Pancreas (tissue), 10 donors: ENCODE results near the gene RNU1-4. TPM values are rescaled to one million over a fixed set of nuclear protein-coding genes. Genes with fewer than 3 reads are reported as not detected.
"Not testable (repeated sequence)": the region's sequence is repeated elsewhere in the genome, so short reads cannot be mapped to it uniquely, and the experiment has no call there.

ENCODE experiments used
- ATAC-seq, 4 donors: fragments of 200-7000 bp; cut with Tn5 transposase; one replicate each; pipeline versions ENCODE4 v1.8.0 to v1.9.1; 2020; ENCODE audit warnings: mild to moderate bottlenecking in 4 of 4, moderate library complexity in 4 of 4
- DNase-seq, 6 donors: peaks; one replicate each; pipeline ENCODE4 v3.0.0-alpha.2; 2020
- FAIRE-seq: peaks from 2 replicates; lab custom pipeline; 2012; peaks lifted over from hg19 to GRCh38; lab: Jason Lieb, UNC
- H3K27ac ChIP-seq, 4 donors: fragments of 200-600 bp; sonication (generic); 1 replicate in 3 of 4; 2 replicates in 1 of 4; pipeline versions ENCODE4 v1.5.0 to v1.8.0; 2020
- H3K27me3 ChIP-seq, 4 donors: fragments of 200-600 bp; one replicate each; pipeline ENCODE4 v1.8.0; 2021
- H3K36me3 ChIP-seq, 3 donors: fragments of 200-600 bp; sonication (generic) in 1 of 3; one replicate each; pipeline versions ENCODE4 v1.5.0 to v1.8.0; 2020 to 2021
- H3K4me1 ChIP-seq, 3 donors: fragments of 200-600 bp; one replicate each; pipeline ENCODE4 v1.8.0; 2021
- H3K4me3 ChIP-seq, 4 donors: fragments of 200-600 bp; sonication (generic) in 2 of 4; one replicate each; pipeline versions ENCODE4 v1.5.0 to v1.8.0; 2020 to 2021
- H3K9me3 ChIP-seq, 4 donors: fragments of 200-600 bp; one replicate each; pipeline ENCODE4 v1.8.0; 2021
- WGBS, 2 donors: extraction: QIAGEN DNeasy Blood & Tissue Kit; methylation state at CpG; one replicate each; pipeline ENCODE4 v1.1.7; 2013; 5-methylcytosine and 5-hydroxymethylcytosine counted together
- intact Hi-C, 3 donors: fragments of 100-400 bp; cut with DNase I; formaldehyde crosslinking; loops; one replicate each; pipeline versions ENCODE4 v1.11.1 to v1.14.2; 2022
- polyA plus RNA-seq, 2 donors: library from polyadenylated mRNA; stranded (reverse); fragments of 200-250 nt; gene quantifications; one replicate each; pipeline ENCODE4 v1.2.3, GENCODE V29; 2013
- total RNA-seq, 6 donors: library from RNA; stranded (reverse); fragmentation: NEBNext Ultra II Directional in 4 of 6; extraction: Animal tissue kit (Norgen Biotek cat#: 25700) in 4 of 6; gene quantifications; one replicate each; pipeline versions ENCODE4 v1.2.1 to v1.2.4, GENCODE V29; 2021 to 2023
- TF ChIP-seq, protein P1 (sequence below), 4 donors: fragments of 200-600 bp; sonication (generic) in 3 of 4; IDR thresholded peaks; one replicate each; pipeline versions ENCODE4 v1.5.0 to v1.8.0; 2021; ENCODE audit warnings: antibody characterized with exemption in 4 of 4
- donor health status: healthy with polysubstance abuse.
- donor health status: DM: no; HTN: no; CAD: no; lungs with moderate emphysema.
- donor health status: DM: no; HTN: no; CAD: no.
- donor health status: control.
- donor health status: control.
- donor health status: Bipolar disorder and iron deficiency.
- donor health status: DM: yes; HTN: yes; CAD: no.
- donor health status: DM: no; HTN: no; CAD: no.
- donor health status: DM: no; HTN: no; CAD: no.
- donor health status: DM: yes; HTN: yes; CAD: no.

RNU1-4 gene
- total and polyA plus RNA-seq, 8 donors = 687 to 5,169 (median 2,340) TPM; not detected in 2

DNA sequence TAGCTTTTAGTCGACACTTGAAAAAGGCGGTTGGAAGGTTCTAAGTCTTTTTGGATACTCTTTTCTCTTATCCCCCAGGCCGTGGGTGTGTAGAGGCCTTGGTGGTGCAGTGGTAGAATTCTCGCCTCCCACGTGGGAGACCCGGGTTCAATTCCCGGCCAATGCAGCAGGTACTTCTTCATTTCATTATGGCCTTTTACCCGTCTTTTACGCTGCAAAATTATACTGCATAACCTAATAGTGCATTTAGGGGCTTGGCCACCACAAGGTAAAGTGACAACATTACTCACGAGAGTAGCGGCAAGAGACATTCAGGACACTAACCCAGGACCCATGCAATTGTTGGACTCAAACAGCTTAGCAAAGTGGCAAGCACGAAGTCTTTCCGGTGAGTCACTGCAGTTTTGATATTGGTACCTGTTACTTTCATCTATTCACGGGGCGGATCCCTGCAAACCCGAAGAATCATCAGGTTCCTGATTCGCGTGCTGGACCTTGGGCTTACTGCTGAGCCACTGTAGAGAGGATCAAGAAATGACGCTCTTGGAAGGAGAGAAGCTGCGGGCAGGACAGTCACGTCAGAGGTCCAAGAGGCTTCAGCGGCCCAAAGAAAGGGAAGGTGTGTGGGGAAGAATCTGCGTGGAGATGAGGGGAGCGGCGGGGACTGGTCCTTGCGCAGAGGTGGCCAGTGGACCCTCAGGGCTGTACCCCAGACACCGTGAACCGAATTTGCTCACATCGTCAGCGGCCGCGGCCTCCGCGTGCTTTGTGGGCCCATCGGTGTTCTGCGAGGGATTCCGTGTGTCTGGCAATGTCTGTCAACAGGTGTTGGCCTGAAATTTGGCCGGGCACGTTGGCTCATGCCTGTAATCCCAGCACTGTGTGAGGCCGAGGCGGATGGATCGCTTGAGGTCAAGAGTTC lies 12.9 kb upstream of the RNU1-4 start:
- intact Hi-C loops = no loop called here
- Histone ChIP-seq H3K4me1 (no peaks in the 10 kb centered on the region), H3K9me3 (no peaks in the 10 kb centered on the region), H3K36me3 (no peaks in the 10 kb centered on the region), H3K27me3 (no peaks in the 10 kb centered on the region), H3K27ac (no peak overlapping the region), H3K4me3 (no peak overlapping the region)
- TF ChIP-seq, protein P1, sequence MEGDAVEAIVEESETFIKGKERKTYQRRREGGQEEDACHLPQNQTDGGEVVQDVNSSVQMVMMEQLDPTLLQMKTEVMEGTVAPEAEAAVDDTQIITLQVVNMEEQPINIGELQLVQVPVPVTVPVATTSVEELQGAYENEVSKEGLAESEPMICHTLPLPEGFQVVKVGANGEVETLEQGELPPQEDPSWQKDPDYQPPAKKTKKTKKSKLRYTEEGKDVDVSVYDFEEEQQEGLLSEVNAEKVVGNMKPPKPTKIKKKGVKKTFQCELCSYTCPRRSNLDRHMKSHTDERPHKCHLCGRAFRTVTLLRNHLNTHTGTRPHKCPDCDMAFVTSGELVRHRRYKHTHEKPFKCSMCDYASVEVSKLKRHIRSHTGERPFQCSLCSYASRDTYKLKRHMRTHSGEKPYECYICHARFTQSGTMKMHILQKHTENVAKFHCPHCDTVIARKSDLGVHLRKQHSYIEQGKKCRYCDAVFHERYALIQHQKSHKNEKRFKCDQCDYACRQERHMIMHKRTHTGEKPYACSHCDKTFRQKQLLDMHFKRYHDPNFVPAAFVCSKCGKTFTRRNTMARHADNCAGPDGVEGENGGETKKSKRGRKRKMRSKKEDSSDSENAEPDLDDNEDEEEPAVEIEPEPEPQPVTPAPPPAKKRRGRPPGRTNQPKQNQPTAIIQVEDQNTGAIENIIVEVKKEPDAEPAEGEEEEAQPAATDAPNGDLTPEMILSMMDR (IDR thresholded peaks at IDR 0.05) = no peak
- ATAC-seq (peak in 3 of 4 donors; percentile 61 to 90 (median 71)), DNase-seq (peak in 5 of 6 donors; percentile 36 to 86 (median 52)), FAIRE-seq (no peak)
- WGBS, 2 donors = 85% methylated on average over 42 of the region's 42 CpGs

DNA sequence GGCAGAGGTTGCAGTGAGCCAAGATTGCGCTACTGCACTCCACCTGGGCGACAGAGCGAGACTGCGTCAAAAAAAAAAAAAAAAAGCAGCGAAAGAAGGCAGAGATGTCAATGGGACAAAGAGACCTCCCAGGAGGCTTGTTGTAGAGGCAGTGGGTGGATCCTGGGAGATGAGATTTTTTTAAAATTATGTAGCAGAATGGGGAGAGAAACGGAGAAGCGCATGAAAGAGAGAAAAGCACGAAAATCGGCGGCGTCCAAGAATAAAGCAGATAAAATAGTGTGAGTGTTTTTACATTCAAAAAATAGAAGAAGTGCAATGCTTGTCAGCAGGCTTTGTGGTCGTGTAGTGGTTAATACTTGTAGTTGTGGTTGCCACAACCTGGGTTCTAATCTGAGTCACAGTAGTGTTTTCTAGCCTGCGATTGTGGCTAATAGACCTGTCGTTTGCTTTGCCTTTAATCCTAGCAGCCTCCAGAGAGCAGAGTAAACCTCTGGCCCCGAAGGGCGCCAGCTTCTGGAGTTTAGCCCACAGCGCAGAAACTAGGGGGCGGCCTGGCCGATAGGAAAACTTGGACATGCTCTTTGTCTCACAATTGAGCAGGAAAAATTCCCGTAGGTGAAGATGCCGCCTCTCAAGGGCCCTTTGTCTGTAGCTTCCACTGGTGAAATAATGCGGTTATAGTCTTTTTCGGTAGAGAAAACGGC lies 11.9 kb upstream of the RNU1-4 start:
- FAIRE-seq, H3K9me3 ChIP-seq, ATAC-seq, H3K4me3 ChIP-seq, intact Hi-C loops, H3K27me3 ChIP-seq, H3K4me1 ChIP-seq, H3K27ac ChIP-seq, H3K36me3 ChIP-seq: not testable (repeated sequence)
- peak in 4 of 6 donors; percentile 6 to 41 (median 8) for DNase-seq
- 80 to 88% methylated on average over 16 to 17 of the region's 24 CpGs for whole genome bisulfite sequencing, 2 donors

DNA sequence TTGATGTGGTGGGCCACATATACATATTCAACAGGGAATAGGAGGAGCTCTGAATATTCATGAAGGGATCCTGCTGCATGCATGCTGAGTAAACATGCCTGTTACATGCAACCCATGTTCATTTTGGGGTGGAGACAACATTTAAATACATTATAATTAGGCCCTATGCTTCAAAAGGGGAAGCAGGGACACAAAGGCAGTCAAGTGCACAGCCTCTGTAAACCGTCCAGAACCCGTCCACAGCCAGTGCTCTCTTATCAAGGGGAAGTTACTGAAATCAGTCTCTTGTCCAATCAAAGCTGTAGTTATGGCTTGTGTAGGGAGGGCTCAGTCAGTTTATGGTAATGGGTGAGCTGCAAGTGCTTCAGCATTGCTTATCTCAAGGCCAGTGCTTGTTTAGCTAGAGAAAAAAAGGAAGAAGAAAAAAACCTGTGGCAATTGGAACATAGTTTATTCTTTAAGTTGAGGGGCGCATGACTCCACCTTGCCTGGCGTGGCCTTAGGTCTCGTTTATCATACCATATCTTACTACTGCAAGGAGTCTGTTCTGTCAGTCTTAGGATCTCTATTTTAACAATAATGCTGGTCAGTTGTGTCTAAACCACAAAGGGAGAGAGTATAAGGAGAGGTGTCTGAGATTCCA lies 7.9 kb upstream of the RNU1-4 start:
- H3K9me3 ChIP-seq, H3K4me1 ChIP-seq, DNase-seq, FAIRE-seq, H3K4me3 ChIP-seq, H3K27me3 ChIP-seq, H3K36me3 ChIP-seq, intact Hi-C loops: not testable (repeated sequence)
- peak overlapping the region in 1 of 4 donors; percentile 67 for H3K27ac ChIP-seq
- 8 to 10% methylated on average over 3 of the region's 5 CpGs for WGBS, 2 donors
- peak in 2 of 4 donors; percentile 27 to 53 for ATAC-seq

DNA sequence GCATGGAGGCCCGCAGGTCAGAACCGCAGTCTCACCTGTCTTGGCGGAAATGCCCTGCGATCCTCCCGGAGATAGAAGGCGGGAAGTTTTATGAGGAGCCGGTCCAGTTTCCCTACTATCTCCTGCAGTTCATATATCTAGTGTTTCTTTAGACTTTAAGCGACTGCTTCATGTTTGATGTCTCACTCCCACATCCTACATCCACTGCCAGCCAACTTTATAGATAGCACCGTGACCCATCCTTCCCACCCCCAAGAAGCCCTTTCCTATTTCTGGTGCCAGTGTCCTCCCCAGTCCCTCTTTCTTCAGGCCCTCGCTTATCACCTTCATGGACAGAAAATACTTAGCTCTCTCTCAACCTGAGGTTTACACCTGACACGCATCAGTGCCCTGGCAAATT lies 914 bp downstream of the RNU1-4 start:
- not testable (repeated sequence) for H3K4me3 ChIP-seq
- no CpG with 5 or more reads among the region's 11 CpGs for WGBS, 2 donors

DNA sequence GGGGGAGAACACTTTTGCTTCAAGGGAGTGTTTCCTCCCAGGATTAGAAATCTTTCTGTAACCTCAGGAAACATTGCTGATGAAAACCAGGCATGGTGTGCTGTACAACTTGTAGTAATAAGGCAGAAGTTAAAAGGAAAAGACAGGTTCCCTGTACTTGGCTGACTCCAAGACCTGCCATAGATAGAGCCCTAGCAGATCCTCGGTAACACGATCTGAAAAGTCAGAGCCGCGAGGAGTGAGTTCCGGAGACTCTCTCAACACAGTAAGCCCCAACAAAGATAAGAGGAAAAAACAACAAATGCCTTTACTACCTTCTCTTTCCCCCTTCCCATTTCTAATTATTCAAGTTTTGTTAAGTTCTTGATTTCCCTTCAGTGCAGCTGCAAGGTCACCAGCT lies 7.3 kb downstream of the RNU1-4 start:
- H3K4me3 ChIP-seq, ATAC-seq, H3K36me3 ChIP-seq, H3K27me3 ChIP-seq, H3K27ac ChIP-seq, intact Hi-C loops, FAIRE-seq, H3K9me3 ChIP-seq, H3K4me1 ChIP-seq, DNase-seq: not testable (repeated sequence)
- 31 to 42% methylated on average over 5 of the region's 5 CpGs for WGBS, 2 donors

More for the DNA sequence above, 914 bp downstream of the RNU1-4 start:
- intact Hi-C loops, ATAC-seq, H3K9me3 ChIP-seq, DNase-seq, H3K27me3 ChIP-seq, H3K4me1 ChIP-seq, H3K36me3 ChIP-seq, FAIRE-seq, H3K27ac ChIP-seq: not testable (repeated sequence)

DNA sequence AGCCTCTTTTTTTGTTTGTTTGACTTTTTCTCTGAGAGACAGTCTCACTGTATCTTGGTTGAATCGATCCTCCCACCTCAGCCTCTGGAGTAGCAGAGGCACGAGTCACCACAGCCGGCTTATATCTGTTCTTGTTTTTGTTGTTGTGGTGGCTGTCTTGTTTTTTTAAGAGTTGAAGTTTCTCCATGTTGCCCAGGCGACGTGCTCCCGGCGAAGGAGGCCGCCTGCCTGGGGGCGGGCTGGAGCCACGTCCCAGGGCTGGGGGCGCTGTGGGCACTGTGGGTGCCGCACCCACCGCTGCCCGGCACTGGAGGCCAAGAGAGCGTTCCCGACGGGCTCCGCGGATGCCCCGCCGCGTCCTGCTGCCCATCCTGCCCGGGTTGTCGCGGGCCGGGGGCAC lies 8.4 kb downstream of the RNU1-4 start:
- intact Hi-C loops, H3K4me1 ChIP-seq, H3K9me3 ChIP-seq, FAIRE-seq, ATAC-seq, H3K4me3 ChIP-seq, H3K36me3 ChIP-seq, H3K27ac ChIP-seq, H3K27me3 ChIP-seq: not testable (repeated sequence)
- peak in 2 of 6 donors; percentile 10 to 20 for DNase-seq
- 86 to 88% methylated on average over 11 to 24 of the region's 26 CpGs for WGBS, 2 donors

DNA sequence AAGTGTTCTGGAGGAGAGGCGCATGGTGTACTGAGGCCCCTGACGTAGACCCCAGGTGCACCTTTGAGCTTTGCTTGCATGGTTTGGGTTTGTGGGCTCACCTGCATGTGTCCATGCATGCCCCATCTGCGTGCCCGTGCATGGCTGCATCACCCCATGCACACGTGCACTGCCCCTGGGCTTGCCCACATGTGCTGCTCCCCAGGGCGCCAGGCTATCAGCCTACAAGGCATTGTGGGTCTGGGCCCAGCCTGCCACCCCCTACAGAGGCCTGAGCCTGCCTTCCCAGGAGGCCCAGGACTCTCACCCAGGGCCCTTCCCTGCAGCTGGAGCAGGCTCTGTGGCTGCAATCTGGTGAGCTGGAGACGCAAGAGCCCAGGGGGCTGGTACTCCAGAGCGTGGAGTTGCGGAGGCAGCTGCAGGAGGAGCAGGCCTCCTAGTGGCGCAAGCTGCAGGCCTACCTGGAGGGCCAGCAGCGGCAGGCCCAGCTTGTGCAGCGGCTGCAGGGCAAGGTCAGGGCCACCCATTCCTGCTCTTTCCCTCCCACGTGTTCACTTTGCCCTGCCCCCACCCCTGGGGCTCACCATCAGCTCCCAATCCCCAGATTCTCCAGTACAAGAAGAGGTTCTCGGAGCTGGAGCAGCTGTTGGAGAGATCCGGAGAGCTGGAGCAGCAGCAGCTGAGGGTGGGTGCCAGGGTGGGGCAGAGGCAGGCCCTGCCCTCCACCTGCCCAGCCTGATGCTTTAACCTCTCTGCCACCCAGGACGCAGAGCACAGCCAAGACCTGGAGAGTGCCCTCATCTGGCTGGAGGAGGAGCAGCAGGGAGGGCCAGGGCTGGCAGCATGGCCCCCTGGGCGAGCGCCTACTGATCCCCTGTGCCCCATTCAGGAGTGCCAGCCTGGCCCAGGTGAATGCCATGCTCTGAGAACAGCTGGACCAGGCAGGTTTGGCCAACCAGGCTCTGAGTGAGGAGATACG lies 9.9 kb downstream of the RNU1-4 start:
- H3K9me3 ChIP-seq, intact Hi-C loops, H3K27ac ChIP-seq, H3K4me1 ChIP-seq, H3K27me3 ChIP-seq, H3K36me3 ChIP-seq, H3K4me3 ChIP-seq, FAIRE-seq, DNase-seq: not testable (repeated sequence)
- 0 to 38% methylated on average over 1 to 4 of the region's 19 CpGs for whole genome bisulfite sequencing, 2 donors
- peak; percentile 96 to 98 (median 96) for ATAC-seq

DNA sequence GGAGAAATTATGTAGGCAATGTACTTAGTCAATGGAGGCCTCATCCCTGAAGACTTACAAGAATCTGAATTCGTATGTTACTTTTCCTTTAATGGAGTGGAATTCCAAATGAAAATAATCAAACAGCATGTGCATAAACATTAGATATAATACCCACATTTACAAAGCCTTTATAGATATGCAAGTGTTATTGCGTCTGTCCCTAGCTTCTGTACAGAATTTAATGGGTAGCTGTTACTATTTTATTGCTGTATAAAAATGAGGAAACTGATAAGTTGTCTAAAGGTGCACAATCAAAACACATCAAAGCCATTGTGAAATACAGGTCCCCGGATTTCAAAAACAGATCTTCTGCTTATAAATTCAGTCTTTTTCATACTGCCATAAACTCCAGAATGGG lies 12.5 kb downstream of the RNU1-4 start:
- DNase-seq, H3K4me1 ChIP-seq, H3K4me3 ChIP-seq, H3K36me3 ChIP-seq, H3K27me3 ChIP-seq, ATAC-seq, H3K9me3 ChIP-seq, intact Hi-C loops, H3K27ac ChIP-seq: not testable (repeated sequence)
- no CpG with 5 or more reads among the region's 3 CpGs for WGBS, 2 donors
- FAIRE-seq = peak; percentile 75

DNA sequence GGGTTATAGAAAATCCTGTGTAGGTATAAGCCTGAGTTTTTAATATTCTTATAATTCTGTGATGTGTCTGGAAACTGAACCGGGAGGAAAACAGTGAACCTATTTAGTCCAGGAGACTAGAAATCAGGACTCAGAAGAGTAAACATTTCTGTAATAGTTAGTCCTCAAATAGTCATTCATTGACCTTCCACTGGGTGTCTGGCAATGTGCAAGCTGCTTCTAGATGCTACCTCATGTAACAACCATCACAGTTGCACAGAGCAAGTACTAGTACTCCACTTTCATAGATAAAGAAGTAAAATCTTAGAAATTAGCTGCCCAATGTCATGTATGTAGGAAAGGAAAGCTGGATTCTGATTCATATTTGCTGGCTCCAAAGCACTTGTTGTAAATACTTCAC lies 15.1 kb downstream of the RNU1-4 start:
- ATAC-seq, H3K27ac ChIP-seq, H3K4me1 ChIP-seq, H3K9me3 ChIP-seq, H3K36me3 ChIP-seq, intact Hi-C loops, FAIRE-seq, H3K27me3 ChIP-seq, H3K4me3 ChIP-seq: not testable (repeated sequence)
- DNase-seq = peak in 1 of 6 donors; percentile 9
- WGBS, 2 donors = no CpG with 5 or more reads among the region's 1 CpG

DNA sequence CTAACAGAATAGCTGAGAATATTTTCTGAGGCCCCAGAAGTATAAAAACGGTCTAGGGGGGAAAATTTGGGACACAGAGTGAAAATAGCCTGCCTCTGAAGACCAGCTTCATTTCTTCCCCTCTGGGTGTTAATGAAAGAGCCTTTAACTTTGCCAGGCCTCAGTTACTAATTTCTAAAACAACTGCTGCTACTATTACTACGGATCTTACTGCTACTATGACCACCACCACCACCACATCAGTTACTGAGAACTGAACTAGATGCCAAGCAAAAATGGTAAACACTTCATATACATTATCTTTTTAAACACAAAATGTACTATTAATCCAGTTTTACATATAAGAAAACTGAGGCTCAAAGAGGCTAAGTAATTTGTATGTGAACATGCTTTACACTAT lies 15.6 kb downstream of the RNU1-4 start:
- H3K36me3 ChIP-seq, intact Hi-C loops, H3K27me3 ChIP-seq, DNase-seq, H3K9me3 ChIP-seq, FAIRE-seq, H3K27ac ChIP-seq, H3K4me1 ChIP-seq, H3K4me3 ChIP-seq, ATAC-seq: not testable (repeated sequence)
- WGBS, 2 donors = 53 to 87% methylated on average over 2 of the region's 2 CpGs
